HepG2 (cell line): ENCODE results near the gene YY2. TPM values are rescaled to one million over a fixed set of nuclear protein-coding genes. Genes with fewer than 3 reads are reported as not detected.

ENCODE experiments used
- ATAC-seq: fragments of 200-7000 bp; cut with Tn5 transposase; 3 replicates; pipeline ENCODE4 v1.9.1; 2020; ENCODE audit warnings: mild to moderate bottlenecking, moderate library complexity
- BruUV-seq: library from RNA; stranded (reverse); fragments of 400-500 nt; replicated peaks from 2 replicates; lab custom pipeline; 2021; lab: Mats Ljungman, UMichigan
- CTCF ChIA-PET: fragments of 300-600 bp; formaldehyde crosslinking; extraction: SDS; loops from one replicate; lab custom pipeline; 2021; ENCODE audit warnings: low total read pairs, inconsistent platforms, low intra/inter-chr PET ratio; lab: Yijun Ruan, JAX
- POLR2A ChIA-PET: fragments of 350-600 bp; sonication (Branson Sonifier 250); formaldehyde crosslinking; loops from one replicate; lab custom pipeline; 2020; ENCODE audit warnings: antibody characterized with exemption, inconsistent platforms; lab: Yijun Ruan, JAX
- DNase-seq: peaks from one replicate; pipeline ENCODE4 v3.0.0-alpha.2; 2015; ENCODE audit warnings: low spot score
- FAIRE-seq: peaks from 3 replicates; lab custom pipeline; 2011; peaks lifted over from hg19 to GRCh38; lab: Jason Lieb, UNC
- H2AFZ ChIP-seq: one replicate; pipeline ENCODE4 v1.6.1; 2011; ENCODE audit warnings: low read length, inconsistent platforms
- H3K27ac ChIP-seq: fragments of 300-600 bp; 3 replicates; pipeline ENCODE4 v1.8.0; 2011; ENCODE audit warnings: mixed run types, mild to moderate bottlenecking, mixed read lengths, low read length, inconsistent platforms; ENCODE audit not compliant: insufficient read depth; ENCODE audit errors: extremely low read length
- H3K27me3 ChIP-seq, 2 experiments: fragments of 200-600 bp in 1 of 2; 2 replicates in 1 of 2; 3 replicates in 1 of 2; pipeline versions ENCODE4 v1.6.0 to v1.8.0; 2011; ENCODE audit warnings: low read length in 2 of 2, mild to moderate bottlenecking in 2 of 2, moderate library complexity in 2 of 2, inconsistent platforms in 1 of 2; ENCODE audit not compliant: insufficient read depth in 2 of 2, control insufficient read depth in 1 of 2
- H3K36me3 ChIP-seq, 2 experiments: fragments of 200-600 bp in 1 of 2; replicated peaks in 1 of 2; 2 replicates in 1 of 2; 3 replicates in 1 of 2; pipeline versions ENCODE4 v1.5.1 to v1.8.0; 2011; ENCODE audit warnings: low read length in 2 of 2, inconsistent platforms in 1 of 2; ENCODE audit not compliant: insufficient read depth in 2 of 2, control insufficient read depth in 1 of 2
- H3K4me1 ChIP-seq: 2 replicates; pipeline ENCODE4 v1.5.1; 2012; ENCODE audit warnings: low read length, inconsistent platforms; ENCODE audit not compliant: insufficient read depth
- H3K4me2 ChIP-seq: 2 replicates; pipeline ENCODE4 v1.6.0; 2011; ENCODE audit warnings: low read depth, low read length, inconsistent platforms
- H3K4me3 ChIP-seq, 3 experiments: fragments of 200-600 bp in 1 of 3; sonication (generic), shearing (Covaris generic) in 1 of 3; replicated peaks in 1 of 3; 2 replicates each; pipeline ENCODE4 v1.5.1; 2011 to 2016; ENCODE audit warnings: low read length in 3 of 3, inconsistent platforms in 2 of 3, low read depth in 2 of 3, mild to moderate bottlenecking in 2 of 3, control low read depth in 1 of 3, mixed read lengths in 1 of 3; ENCODE audit not compliant: insufficient read depth in 1 of 3
- H3K79me2 ChIP-seq: one replicate; pipeline ENCODE4 v1.6.1; 2011; ENCODE audit warnings: low read length, inconsistent platforms; ENCODE audit not compliant: insufficient read depth
- H3K9ac ChIP-seq: 2 replicates; pipeline ENCODE4 v1.6.0; 2011; ENCODE audit warnings: mild to moderate bottlenecking, low read depth, low read length, inconsistent platforms; ENCODE audit not compliant: insufficient read depth
- H3K9me3 ChIP-seq: 2 replicates; pipeline ENCODE4 v1.5.1; 2012; ENCODE audit warnings: mild to moderate bottlenecking, low read length
- H4K20me1 ChIP-seq: 2 replicates; pipeline ENCODE4 v1.6.0; 2011; ENCODE audit warnings: inconsistent platforms, mild to moderate bottlenecking, low read length, moderate library complexity; ENCODE audit not compliant: insufficient read depth
- CSRNP2 ChIP-seq: sonication (generic); formaldehyde crosslinking; conservative IDR thresholded peaks from 2 replicates; pipeline ENCODE4 v1.8.0; 2022; ENCODE audit warnings: low read depth, missing genetic modification reagents
- FOXA3 ChIP-seq: IDR thresholded peaks from 2 replicates; pipeline ENCODE4 v1.6.1; 2016; ENCODE audit warnings: missing genetic modification reagents, missing compliant biosample characterization
- GATAD2A ChIP-seq: IDR thresholded peaks from 2 replicates; pipeline ENCODE4 v1.6.1; 2016
- GMEB2 ChIP-seq: IDR thresholded peaks from 2 replicates; pipeline ENCODE4 v1.6.1; 2016; ENCODE audit warnings: missing biosample characterization, missing genetic modification reagents, low read depth
- GPBP1L1 ChIP-seq: sonication (generic); formaldehyde crosslinking; IDR thresholded peaks from 2 replicates; pipeline ENCODE4 v1.5.0; 2020; ENCODE audit warnings: mild to moderate bottlenecking, missing genetic modification reagents
- MEIS1 ChIP-seq: sonication (generic); formaldehyde crosslinking; IDR thresholded peaks from 2 replicates; pipeline ENCODE4 v1.9.0; 2021; ENCODE audit warnings: mild to moderate bottlenecking, missing genetic modification reagents, moderate library complexity, borderline replicate concordance
- NPAS2 ChIP-seq: sonication (generic); formaldehyde crosslinking; IDR thresholded peaks from 2 replicates; pipeline ENCODE4 v1.8.0; 2022; ENCODE audit warnings: mild to moderate bottlenecking, missing genetic modification reagents, borderline replicate concordance
- POLR2G ChIP-seq: fragments of 200-400 bp; formaldehyde crosslinking; IDR thresholded peaks from 2 replicates; pipeline ENCODE4 v1.6.1; 2018; ENCODE audit warnings: mild to moderate bottlenecking, low read depth, low read length, moderate library complexity
- RFXAP ChIP-seq: sonication (generic); formaldehyde crosslinking; IDR thresholded peaks from 2 replicates; pipeline ENCODE4 v1.4.0; 2020; ENCODE audit warnings: missing genetic modification reagents, borderline replicate concordance
- SIN3A ChIP-seq: IDR thresholded peaks from 2 replicates; pipeline ENCODE4 v1.6.1; 2011; ENCODE audit warnings: low read depth, mild to moderate bottlenecking, control low read depth, low read length, borderline replicate concordance
- SNAI1 ChIP-seq: sonication (generic); formaldehyde crosslinking; IDR thresholded peaks from 2 replicates; pipeline ENCODE4 v1.5.0; 2020; ENCODE audit warnings: mild to moderate bottlenecking, missing genetic modification reagents, borderline replicate concordance
- ZBTB37 ChIP-seq: sonication (generic); formaldehyde crosslinking; IDR thresholded peaks from 2 replicates; pipeline ENCODE4 v1.4.0; 2020; ENCODE audit warnings: mild to moderate bottlenecking, missing genetic modification reagents
- ZNF780A ChIP-seq: sonication (generic); formaldehyde crosslinking; IDR thresholded peaks from 2 replicates; pipeline ENCODE4 v1.8.0; 2022; ENCODE audit warnings: mild to moderate bottlenecking, missing genetic modification reagents, moderate library complexity
- WGBS: methylation state at CpG from one replicate; pipeline ENCODE4 v1.1.6; 2017; ENCODE audit warnings: low lambda C conversion rate; 5-methylcytosine and 5-hydroxymethylcytosine counted together
- in situ Hi-C: cut with HindIII; loops from 2 replicates; pipeline ENCODE4 v1.10.0; 2017; ENCODE audit warnings: low pct_unique_long_range_greater_than_20kb; ENCODE audit not compliant: extremely low pct_ligation_motif_present
- intact Hi-C: fragments of 100-400 bp; cut with micrococcal nuclease; formaldehyde crosslinking; loops from one replicate; pipeline ENCODE4 v1.10.0; 2022; ENCODE audit not compliant: unreplicated experiment
- polyA plus RNA-seq, 8 experiments: library from polyadenylated mRNA; depleted of rRNA in 3 of 8; stranded (reverse) in 7 of 8; unstranded in 1 of 8; fragments of >200 nt; fragmentation: Illumina TruSeq in 4 of 8; extraction: Trizol in 4 of 8; gene quantifications; 2 replicates each; pipeline versions ENCODE4 v1.2.1 to v1.2.3, GENCODE V29; 2011 to 2016; ENCODE audit warnings: low read depth in 4 of 8, missing spikeins in 1 of 8, mixed read lengths in 1 of 8; ENCODE audit not compliant: insufficient read depth in 1 of 8
- total RNA-seq, 5 experiments: library from RNA; depleted of rRNA; stranded (reverse); fragments of >200 nt; fragmentation: Illumina TruSeq; extraction: Trizol; gene quantifications; 2 replicates each; pipeline ENCODE4 v1.2.3, GENCODE V29; 2016; ENCODE audit warnings: low read depth in 1 of 5
- TF ChIP-seq, protein P1 (sequence below): sonication (generic); formaldehyde crosslinking; IDR thresholded peaks from 2 replicates; pipeline ENCODE4 v1.4.0; 2020; ENCODE audit warnings: mild to moderate bottlenecking, missing genetic modification reagents, borderline replicate concordance

Gene YY2
- total and polyA plus RNA-seq, 2 of the 13 experiments (the other 11 are each of a cell fraction or from before 2014, with no cell fraction given): 0.34 to 0.44 TPM

DNA sequence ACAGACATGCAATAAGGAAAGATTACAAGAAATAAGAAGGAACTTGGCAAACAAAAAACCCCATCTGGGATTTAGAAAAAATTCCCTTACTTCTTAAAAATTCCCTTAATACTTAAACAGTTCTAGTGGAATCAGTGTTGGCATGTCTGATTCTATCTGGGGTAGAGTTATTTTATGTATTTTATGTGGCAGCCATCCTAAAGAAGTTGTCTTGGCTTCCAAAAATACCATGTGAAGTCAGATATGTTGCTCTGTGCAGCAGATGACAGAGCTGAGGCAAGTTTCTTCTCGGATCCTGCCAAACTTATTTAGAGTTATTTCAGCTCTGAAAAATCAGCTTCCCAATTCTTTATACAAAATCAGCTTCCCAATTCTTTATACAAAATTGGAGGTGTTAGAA, 14.7 kb downstream of the YY2 start:
- Histone ChIP-seq H3K27me3 (no peaks in the 10 kb centered on the region), H3K36me3 (no peaks in the 10 kb centered on the region), H4K20me1 (no peaks in the 10 kb centered on the region), H3K9ac (no peak overlapping the region), H3K4me1 (no peaks in the 10 kb centered on the region), H3K4me2 (no peak overlapping the region), H3K79me2 (no peaks in the 10 kb centered on the region), H2AFZ (no peak overlapping the region), H3K27ac (no peak overlapping the region), H3K9me3 (no peaks in the 10 kb centered on the region), H3K4me3 (no peak overlapping the region)
- CTCF ChIA-PET: no interaction called here
- no peak for FAIRE-seq
- no peak for ATAC-seq
- no TSS peak for BruUV-seq
- WGBS: 100% methylated on average over 1 of the region's 1 CpG
- no peak for DNase-seq
- intact Hi-C loops (no loop called here), in situ Hi-C loops (no loop called here)
- POLR2A ChIA-PET: no interaction called here
- TF ChIP-seq GATAD2A (CRISPR knock-in tag) (no peak), POLR2G (no peak), MEIS1 (CRISPR knock-in tag) (no peak), ZNF780A (CRISPR knock-in tag) (no peak), ZBTB37 (CRISPR knock-in tag) (no peak), GMEB2 (CRISPR knock-in tag) (no peak), SIN3A (no peak), RFXAP (CRISPR knock-in tag) (no peak), FOXA3 (CRISPR knock-in tag) (no peak), GPBP1L1 (CRISPR knock-in tag) (no peak), CSRNP2 (CRISPR knock-in tag) (no peak), NPAS2 (CRISPR knock-in tag) (no peak), SNAI1 (CRISPR knock-in tag) (no peak)
- TF ChIP-seq, protein P1, sequence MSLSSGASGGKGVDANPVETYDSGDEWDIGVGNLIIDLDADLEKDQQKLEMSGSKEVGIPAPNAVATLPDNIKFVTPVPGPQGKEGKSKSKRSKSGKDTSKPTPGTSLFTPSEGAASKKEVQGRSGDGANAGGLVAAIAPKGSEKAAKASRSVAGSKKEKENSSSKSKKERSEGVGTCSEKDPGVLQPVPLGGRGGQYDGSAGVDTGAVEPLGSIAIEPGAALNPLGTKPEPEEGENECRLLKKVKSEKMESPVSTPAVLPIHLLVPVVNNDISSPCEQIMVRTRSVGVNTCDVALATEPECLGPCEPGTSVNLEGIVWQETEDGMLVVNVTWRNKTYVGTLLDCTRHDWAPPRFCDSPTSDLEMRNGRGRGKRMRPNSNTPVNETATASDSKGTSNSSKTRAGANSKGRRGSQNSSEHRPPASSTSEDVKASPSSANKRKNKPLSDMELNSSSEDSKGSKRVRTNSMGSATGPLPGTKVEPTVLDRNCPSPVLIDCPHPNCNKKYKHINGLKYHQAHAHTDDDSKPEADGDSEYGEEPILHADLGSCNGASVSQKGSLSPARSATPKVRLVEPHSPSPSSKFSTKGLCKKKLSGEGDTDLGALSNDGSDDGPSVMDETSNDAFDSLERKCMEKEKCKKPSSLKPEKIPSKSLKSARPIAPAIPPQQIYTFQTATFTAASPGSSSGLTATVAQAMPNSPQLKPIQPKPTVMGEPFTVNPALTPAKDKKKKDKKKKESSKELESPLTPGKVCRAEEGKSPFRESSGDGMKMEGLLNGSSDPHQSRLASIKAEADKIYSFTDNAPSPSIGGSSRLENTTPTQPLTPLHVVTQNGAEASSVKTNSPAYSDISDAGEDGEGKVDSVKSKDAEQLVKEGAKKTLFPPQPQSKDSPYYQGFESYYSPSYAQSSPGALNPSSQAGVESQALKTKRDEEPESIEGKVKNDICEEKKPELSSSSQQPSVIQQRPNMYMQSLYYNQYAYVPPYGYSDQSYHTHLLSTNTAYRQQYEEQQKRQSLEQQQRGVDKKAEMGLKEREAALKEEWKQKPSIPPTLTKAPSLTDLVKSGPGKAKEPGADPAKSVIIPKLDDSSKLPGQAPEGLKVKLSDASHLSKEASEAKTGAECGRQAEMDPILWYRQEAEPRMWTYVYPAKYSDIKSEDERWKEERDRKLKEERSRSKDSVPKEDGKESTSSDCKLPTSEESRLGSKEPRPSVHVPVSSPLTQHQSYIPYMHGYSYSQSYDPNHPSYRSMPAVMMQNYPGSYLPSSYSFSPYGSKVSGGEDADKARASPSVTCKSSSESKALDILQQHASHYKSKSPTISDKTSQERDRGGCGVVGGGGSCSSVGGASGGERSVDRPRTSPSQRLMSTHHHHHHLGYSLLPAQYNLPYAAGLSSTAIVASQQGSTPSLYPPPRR: no peak
